OCI-LY1 (cell line): ENCODE data around the gene HIGD2A.

ENCODE experiments used
- EZH2 ChIP-seq: fragments of 200-600 bp; sonication (generic), shearing (Covaris generic); IDR thresholded peaks from 2 replicates; pipeline ENCODE4 v1.8.0; 2017; ENCODE audit warnings: borderline replicate concordance, mixed run types, mild to moderate bottlenecking, antibody characterized with exemption, low read length, moderate library complexity, mixed read lengths
- TF ChIP-seq, protein P1 (sequence below): fragments of 200-600 bp; sonication (generic), shearing (Covaris generic); IDR thresholded peaks from 2 replicates; pipeline ENCODE4 v1.5.1; 2017; ENCODE audit warnings: mild to moderate bottlenecking, antibody characterized with exemption, low read length, moderate library complexity, mixed read lengths

DNA sequence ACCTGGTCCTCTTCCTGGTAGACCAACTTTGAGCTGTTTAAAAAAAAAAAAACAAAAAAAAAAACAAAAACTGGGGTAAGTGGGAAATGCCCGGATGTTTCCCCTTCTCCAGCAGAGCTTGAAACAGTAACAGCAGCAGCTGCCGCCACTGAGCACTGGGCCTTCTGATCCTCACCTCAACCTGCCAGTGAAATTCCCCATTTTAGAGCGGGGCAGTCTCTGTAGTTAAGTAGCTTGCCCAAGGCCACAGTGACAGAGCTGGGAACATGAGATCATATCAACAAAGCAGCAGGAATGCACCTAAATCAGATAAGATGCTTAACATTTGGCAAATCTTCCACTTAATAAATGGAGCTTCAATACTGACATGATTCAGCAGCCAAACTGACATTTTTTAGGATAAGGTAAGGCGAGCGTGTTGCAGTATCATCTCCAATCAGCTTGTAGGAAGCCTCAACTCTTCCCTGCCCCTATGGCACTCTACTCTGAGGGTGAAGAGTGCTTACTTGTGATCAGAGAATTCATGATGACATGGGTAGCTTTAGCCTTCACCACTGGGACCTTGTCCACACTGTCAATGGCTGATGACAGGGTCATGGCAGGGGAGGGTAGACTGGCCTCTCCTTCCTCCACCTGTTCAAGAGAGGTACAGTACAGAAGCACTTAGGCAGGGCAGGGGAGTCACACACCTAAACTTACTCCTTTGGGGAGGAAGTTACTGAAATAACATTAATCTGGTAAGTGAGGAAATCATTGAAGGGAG, 36.3 kb upstream of the HIGD2A start:
- TF ChIP-seq, protein P1, sequence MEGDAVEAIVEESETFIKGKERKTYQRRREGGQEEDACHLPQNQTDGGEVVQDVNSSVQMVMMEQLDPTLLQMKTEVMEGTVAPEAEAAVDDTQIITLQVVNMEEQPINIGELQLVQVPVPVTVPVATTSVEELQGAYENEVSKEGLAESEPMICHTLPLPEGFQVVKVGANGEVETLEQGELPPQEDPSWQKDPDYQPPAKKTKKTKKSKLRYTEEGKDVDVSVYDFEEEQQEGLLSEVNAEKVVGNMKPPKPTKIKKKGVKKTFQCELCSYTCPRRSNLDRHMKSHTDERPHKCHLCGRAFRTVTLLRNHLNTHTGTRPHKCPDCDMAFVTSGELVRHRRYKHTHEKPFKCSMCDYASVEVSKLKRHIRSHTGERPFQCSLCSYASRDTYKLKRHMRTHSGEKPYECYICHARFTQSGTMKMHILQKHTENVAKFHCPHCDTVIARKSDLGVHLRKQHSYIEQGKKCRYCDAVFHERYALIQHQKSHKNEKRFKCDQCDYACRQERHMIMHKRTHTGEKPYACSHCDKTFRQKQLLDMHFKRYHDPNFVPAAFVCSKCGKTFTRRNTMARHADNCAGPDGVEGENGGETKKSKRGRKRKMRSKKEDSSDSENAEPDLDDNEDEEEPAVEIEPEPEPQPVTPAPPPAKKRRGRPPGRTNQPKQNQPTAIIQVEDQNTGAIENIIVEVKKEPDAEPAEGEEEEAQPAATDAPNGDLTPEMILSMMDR, result no peak
- TF ChIP-seq EZH2, result no peak
